Stimulated activated naive B cell treated with anti-CD40 and anti-IgM and Interleukin-4, amounts not matched to agents 10 μg/mL and 1 μg/mL and 100 μg/mL, for 72 hours (primary cell): ENCODE data around the gene AMBP.
"Not testable (repeated sequence)": the region's sequence is repeated elsewhere in the genome, so short reads cannot be mapped to it uniquely, and the experiment has no call there.

Experiments used
- ATAC-seq, 2 donors: fragments of 150-1000 bp; cut with Tn5 transposase; replicated peaks; 2 replicates each; pipeline ENCODE4 v1.10.0; 2021; ENCODE audit warnings: moderate library complexity in 1 of 2
- DNase-seq: peaks from one replicate; pipeline ENCODE4 v3.0.0; 2021
- H3K27ac Mint-ChIP-seq: one replicate; pipeline ENCODE4 v1.8.0; 2022; ENCODE audit warnings: mild to moderate bottlenecking, mixed read lengths
- H3K27me3 Mint-ChIP-seq, 2 donors: one replicate each; pipeline ENCODE4 v1.8.0; 2022; ENCODE audit warnings: mixed read lengths in 2 of 2
- H3K36me3 Mint-ChIP-seq, 2 donors: one replicate each; pipeline ENCODE4 v1.8.0; 2022; ENCODE audit warnings: mixed read lengths in 2 of 2, mild to moderate bottlenecking in 1 of 2
- H3K4me1 Mint-ChIP-seq, 2 donors: one replicate each; pipeline ENCODE4 v1.8.0; 2022; ENCODE audit warnings: mixed read lengths in 2 of 2, mild to moderate bottlenecking in 1 of 2
- H3K4me3 Mint-ChIP-seq, 2 donors: one replicate each; pipeline ENCODE4 v1.8.0; 2022; ENCODE audit warnings: mild to moderate bottlenecking in 2 of 2, mixed read lengths in 2 of 2, moderate library complexity in 1 of 2
- H3K9me3 Mint-ChIP-seq, 2 donors: one replicate each; pipeline ENCODE4 v1.8.0; 2022; ENCODE audit warnings: mixed read lengths in 2 of 2, mild to moderate bottlenecking in 1 of 2

AMBP gene

DNA sequence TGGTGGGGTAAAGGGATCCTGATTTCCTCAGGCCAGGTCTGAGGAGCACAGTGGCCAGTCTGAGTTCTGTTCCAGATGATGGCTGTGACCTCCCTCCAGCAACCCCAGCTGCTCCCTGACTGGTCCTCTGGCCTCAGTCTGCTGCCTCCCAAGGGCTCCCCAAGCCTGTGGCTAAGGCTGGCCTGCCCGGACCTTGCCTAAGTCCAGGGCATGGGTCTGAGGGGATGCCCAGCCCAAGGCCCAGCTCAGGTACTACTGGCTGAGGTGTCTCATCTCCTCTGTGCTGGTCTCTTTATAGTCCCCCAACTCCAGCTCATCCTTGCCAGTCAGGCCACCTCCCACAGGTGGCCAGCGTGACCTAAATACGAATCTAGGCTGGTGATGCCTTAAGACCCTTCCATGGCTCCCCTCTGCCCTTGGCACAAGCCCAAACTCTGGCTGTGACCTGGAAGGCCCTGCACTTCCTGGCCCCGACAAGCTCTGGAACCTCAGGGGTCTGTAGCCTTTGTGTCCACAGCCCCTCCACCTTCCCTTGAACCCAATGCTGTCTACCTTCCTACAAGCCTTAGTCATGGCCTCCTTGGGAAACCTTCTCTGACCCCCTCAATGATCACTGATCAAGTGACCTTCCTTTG is 11.2 kb upstream of the AMBP start:
- no peaks in the 10 kb centered on the region for H3K4me1 Mint-ChIP-seq

GRCh38 chr9:114088571-114089170 is 10.6 kb upstream of the AMBP start:
- no peaks in the 10 kb centered on the region for H3K9me3 Mint-ChIP-seq

More for the DNA sequence above, 11.2 kb upstream of the AMBP start:
- Mint-ChIP-seq H3K27me3 (peaks cover 11 to 18% of the 10 kb centered on the region in 2 donors), H3K9me3 (no peaks in the 10 kb centered on the region), H3K4me3 (no peak overlapping the region), H3K36me3 (no peaks in the 10 kb centered on the region), H3K27ac (no peak overlapping the region)
- DNase-seq: no peak
- no peak for ATAC-seq

GRCh38 chr9:114087721-114088120 is 9.6 kb upstream of the AMBP start:
- no peak for DNase-seq
- H3K27ac Mint-ChIP-seq: no peak overlapping the region
- no peaks in the 10 kb centered on the region for H3K9me3 Mint-ChIP-seq
- ATAC-seq: no peak
- H3K27me3 Mint-ChIP-seq: peaks cover 10 to 13% of the 10 kb centered on the region in 2 donors
- H3K4me3 Mint-ChIP-seq: no peak overlapping the region
- H3K36me3 Mint-ChIP-seq: no peaks in the 10 kb centered on the region
- no peaks in the 10 kb centered on the region for H3K4me1 Mint-ChIP-seq

More at GRCh38 chr9:114088571-114089170, 10.6 kb upstream of the AMBP start:
- no peak overlapping the region for H3K27ac Mint-ChIP-seq
- DNase-seq: no peak
- peaks cover 10 to 18% of the 10 kb centered on the region in 2 donors for H3K27me3 Mint-ChIP-seq
- no peak overlapping the region for H3K4me3 Mint-ChIP-seq
- no peaks in the 10 kb centered on the region for H3K36me3 Mint-ChIP-seq
- no peak for ATAC-seq
- H3K4me1 Mint-ChIP-seq: no peaks in the 10 kb centered on the region

GRCh38 chr9:114086607-114087006 is 8.5 kb upstream of the AMBP start:
- ATAC-seq: no peak
- Mint-ChIP-seq H3K4me1 (peaks cover 0 to 1% of the 10 kb centered on the region in 2 donors), H3K9me3 (no peaks in the 10 kb centered on the region), H3K27me3 (peaks cover 10 to 11% of the 10 kb centered on the region in 2 donors), H3K36me3 (no peaks in the 10 kb centered on the region), H3K27ac (no peak overlapping the region), H3K4me3 (no peak overlapping the region)
- DNase-seq: no peak

- Mint-ChIP-seq H3K4me1 (peaks cover 0 to 1% of the 10 kb centered on the region in 2 donors), H3K27me3 (peaks cover 10 to 11% of the 10 kb centered on the region in 2 donors), H3K4me3 (no peak overlapping the region), H3K27ac (no peak overlapping the region), H3K36me3 (no peaks in the 10 kb centered on the region), H3K9me3 (no peaks in the 10 kb centered on the region)
- ATAC-seq (no peak), DNase-seq (no peak)
Observed at GRCh38 chr9:114086009-114086408, 7.9 kb upstream of the AMBP start.

DNA sequence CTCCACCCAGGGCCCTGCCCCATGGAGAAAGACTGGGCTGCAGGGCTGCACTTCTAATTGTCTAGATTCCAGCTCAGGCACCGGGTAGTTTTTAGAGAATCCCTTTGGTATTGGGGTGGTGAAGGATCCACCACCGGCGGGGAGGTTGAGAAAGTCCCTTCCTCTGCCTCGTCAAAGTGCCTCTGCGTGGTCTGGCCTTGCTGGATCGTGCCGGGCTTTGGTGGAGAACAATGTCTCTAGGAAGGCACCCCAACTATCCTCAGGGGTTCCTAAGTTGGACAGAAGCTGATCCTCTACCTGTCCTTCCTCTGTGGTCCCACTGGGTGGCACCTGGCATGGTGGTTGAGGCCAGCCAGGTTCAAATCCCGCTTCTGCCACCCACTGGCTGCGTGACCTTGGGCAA is 7.3 kb upstream of the AMBP start:
- H3K27me3 Mint-ChIP-seq: peaks cover 6 to 8% of the 10 kb centered on the region in 2 donors
- DNase-seq (no peak), ATAC-seq (no peak)

DNA sequence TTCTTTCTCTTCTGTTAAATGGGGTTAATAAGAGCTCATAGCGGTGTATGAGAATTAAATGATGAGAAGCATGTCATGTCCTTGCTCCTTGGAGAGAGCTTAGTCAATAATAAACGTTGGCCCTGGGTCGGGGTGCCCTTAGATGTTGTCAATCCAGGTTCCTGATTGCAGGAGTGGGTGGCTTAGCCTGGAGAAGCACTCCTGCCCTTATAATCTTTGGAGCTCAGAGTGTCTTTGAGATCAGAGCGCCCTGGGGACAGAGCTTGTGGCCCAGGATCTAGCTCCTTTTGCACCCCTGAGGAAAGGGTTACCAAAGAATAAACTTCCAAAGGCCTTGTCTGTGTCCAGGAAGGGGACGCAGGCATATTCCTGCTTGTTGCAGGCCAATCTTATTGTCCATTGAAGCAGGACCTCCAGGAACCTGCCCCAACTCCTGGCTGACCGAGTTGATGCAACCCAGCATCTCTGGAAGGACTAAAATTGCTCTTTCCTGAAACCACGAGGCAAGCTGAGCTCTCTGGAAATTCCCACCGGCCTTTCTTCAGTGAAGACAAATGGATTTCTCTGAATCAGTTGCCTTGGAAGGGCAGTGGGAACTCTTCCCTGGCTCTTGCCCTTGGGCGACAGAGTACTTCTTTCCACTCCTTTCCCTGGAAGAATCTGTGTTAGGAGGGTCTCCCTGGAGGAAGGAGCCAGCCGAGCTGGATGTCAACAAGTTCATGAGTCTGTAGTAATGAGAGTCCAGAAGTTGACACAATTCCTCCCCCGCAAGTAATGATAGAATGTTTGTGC is 6.4 kb upstream of the AMBP start:
- Mint-ChIP-seq H3K4me3 (no peak overlapping the region), H3K9me3 (no peaks in the 10 kb centered on the region), H3K4me1 (peaks cover 0 to 1% of the 10 kb centered on the region in 2 donors), H3K36me3 (no peaks in the 10 kb centered on the region), H3K27ac (no peak overlapping the region), H3K27me3 (peaks cover 2% of the 10 kb centered on the region in 2 donors)
- DNase-seq: no peak
- ATAC-seq: no peak

More for the DNA sequence above, 7.3 kb upstream of the AMBP start:
- Mint-ChIP-seq H3K27ac (no peak overlapping the region), H3K4me1 (peaks cover 0 to 1% of the 10 kb centered on the region in 2 donors), H3K4me3 (no peak overlapping the region), H3K9me3 (no peaks in the 10 kb centered on the region), H3K36me3 (no peaks in the 10 kb centered on the region)

DNA sequence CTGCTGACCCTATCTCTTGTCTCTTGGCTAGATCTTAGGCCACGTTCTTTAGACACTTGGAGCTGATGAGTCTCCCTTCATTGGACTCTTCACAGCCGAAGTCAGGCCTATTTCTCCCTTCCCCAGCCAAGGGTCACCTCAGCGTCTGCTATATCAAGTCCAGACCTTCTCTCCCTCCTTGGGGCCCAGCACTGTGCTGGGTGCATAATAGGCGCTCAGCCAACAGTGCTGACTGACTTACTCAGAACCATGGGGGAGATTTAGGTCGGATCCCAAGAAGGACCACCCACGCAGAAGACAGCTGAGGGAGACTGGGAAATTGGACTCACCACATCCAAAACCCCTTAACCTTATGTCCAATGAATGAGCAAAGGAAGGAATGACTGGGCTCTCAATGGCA is 5.6 kb upstream of the AMBP start:
- H3K27me3 Mint-ChIP-seq: no peaks in the 10 kb centered on the region
- no peak for DNase-seq
- H3K27ac Mint-ChIP-seq: no peak overlapping the region
- ATAC-seq: no peak
- H3K4me3 Mint-ChIP-seq: no peak overlapping the region
- H3K4me1 Mint-ChIP-seq: peaks cover 0 to 1% of the 10 kb centered on the region in 2 donors
- H3K9me3 Mint-ChIP-seq: no peaks in the 10 kb centered on the region
- H3K36me3 Mint-ChIP-seq: no peaks in the 10 kb centered on the region

DNA sequence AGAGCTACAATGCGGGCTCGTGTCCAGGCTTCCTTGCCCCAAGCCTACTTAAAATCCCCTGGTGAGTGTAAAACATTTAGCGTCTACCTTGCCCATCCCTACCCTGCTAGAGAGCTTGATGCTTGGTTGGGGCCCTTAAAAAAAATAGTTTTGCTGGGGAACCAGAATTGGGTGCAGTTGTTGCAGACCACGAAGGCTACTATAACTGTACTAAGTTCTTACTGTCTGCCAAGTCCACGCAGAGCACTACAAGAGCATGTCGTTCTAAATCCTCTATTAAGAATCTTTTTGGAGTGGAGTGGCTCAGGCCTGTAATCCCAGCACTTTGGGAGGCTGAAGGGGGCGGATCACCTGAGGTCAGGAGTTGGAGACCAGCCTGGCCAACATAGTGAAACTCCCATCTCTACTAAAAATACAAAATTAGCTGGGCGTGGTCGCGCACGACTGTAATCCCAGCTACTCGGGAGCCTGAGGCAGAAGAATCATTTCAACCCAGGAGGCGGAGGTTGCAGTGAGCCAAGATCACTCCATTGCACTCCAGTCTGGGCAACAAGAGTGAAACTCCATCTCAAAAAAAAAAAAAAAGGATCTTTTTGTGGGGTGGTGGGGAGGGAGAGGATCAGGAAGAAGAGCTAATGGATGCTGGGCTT is 4.8 kb upstream of the AMBP start:
- H3K4me3 Mint-ChIP-seq, H3K4me1 Mint-ChIP-seq, ATAC-seq, H3K36me3 Mint-ChIP-seq, H3K27me3 Mint-ChIP-seq, H3K9me3 Mint-ChIP-seq, H3K27ac Mint-ChIP-seq, DNase-seq: not testable (repeated sequence)

DNA sequence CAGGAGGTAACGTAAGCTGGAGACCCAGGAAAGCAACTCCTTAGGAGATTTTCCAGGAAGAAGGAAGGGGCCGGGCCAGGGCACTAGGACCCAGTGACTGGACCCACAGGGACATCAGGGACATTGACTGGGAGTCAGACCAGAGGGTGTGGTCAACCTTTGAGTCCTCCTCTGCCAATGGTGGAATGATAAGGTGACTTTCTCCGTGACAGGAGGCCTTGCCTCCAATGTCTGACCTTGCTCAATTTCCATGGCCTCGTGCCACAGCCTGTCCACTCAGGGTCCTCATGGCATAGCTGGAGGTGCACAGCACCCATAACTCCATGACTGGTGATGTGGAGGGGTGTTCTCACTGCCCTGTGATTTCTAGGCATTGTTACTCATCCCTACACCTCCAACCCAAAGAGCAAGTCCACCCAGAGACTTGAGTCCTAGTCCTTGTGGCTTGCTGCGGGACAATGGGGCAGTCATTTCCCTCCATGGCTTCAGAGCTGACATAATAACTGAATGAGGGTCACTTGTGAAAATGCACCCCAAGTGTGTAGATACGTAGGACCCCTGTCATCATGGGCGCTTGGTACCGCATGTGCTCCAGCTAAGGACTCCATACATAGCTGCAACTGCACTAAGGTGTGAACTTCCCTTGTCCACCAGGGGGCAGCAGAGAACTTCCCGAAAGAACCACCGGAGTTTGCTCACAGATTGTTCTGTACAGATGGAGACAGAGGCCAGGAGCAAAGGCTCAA is 4.1 kb upstream of the AMBP start:
- Mint-ChIP-seq H3K4me1 (peaks cover 0 to 1% of the 10 kb centered on the region in 2 donors), H3K4me3 (no peak overlapping the region), H3K27ac (no peak overlapping the region), H3K27me3 (peaks cover 2 to 4% of the 10 kb centered on the region in 2 donors), H3K36me3 (no peaks in the 10 kb centered on the region), H3K9me3 (no peaks in the 10 kb centered on the region)
- peak; percentile 70 for DNase-seq
- peak; percentile 92 to 94 for ATAC-seq

DNA sequence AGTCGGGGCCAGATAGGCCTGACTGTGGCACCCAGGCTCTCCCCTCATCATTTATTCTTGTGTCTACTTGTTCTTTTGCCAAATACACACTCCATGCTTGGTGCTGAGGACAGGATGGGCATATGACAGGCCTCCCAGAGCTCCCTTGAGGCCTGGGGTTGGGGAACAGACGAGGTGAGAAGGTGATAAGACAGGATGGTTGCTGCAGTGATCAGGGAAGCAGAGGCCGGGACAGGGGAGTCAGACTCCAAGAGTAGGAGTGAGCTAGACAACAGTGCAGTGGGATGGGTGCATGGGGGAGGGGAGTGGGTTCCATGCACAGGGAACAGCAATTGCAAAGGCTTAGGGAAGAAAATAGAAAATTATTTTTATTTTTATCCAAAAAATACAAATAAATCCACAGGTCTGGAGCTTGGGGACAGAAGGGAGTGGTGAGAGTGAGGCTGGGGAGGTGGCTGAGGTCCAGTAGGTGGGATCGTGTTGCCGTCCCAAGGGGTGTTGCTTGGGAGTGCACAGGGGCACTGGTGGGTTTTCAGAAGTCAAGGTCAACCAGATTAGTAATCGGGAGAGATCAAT is 3.4 kb upstream of the AMBP start:
- no peak for DNase-seq
- no peak for ATAC-seq
- Mint-ChIP-seq H3K36me3 (no peaks in the 10 kb centered on the region), H3K4me1 (peaks cover 0 to 1% of the 10 kb centered on the region in 2 donors), H3K27me3 (peaks cover 9 to 11% of the 10 kb centered on the region in 2 donors), H3K27ac (no peak overlapping the region), H3K4me3 (no peak overlapping the region), H3K9me3 (no peaks in the 10 kb centered on the region)

- Mint-ChIP-seq H3K27me3 (peaks cover 15 to 16% of the 10 kb centered on the region in 2 donors), H3K9me3 (no peaks in the 10 kb centered on the region), H3K4me3 (no peak overlapping the region), H3K27ac (no peak overlapping the region), H3K36me3 (no peaks in the 10 kb centered on the region), H3K4me1 (peaks cover 0 to 1% of the 10 kb centered on the region in 2 donors)
- ATAC-seq (no peak), DNase-seq (no peak)
Observed at GRCh38 chr9:114080773-114081440, 2.8 kb upstream of the AMBP start.

- ATAC-seq: no peak
- Mint-ChIP-seq H3K36me3 (no peaks in the 10 kb centered on the region), H3K27ac (no peak overlapping the region), H3K4me3 (no peak overlapping the region), H3K9me3 (no peaks in the 10 kb centered on the region), H3K4me1 (peaks cover 0 to 1% of the 10 kb centered on the region in 2 donors), H3K27me3 (peaks cover 21 to 23% of the 10 kb centered on the region in 2 donors)
- DNase-seq: no peak
Observed at GRCh38 chr9:114080195-114080772, 2.2 kb upstream of the AMBP start.
